HepG2 (cell line): ENCODE results near the gene ZIK1. TPM values are rescaled to one million over a fixed set of nuclear protein-coding genes. Genes with fewer than 3 reads are reported as not detected.
A peak's percentile ranks its signal among the peaks of the same experiment; 100 is the strongest.

Experiments used
- CENPT ChIP-seq: sonication (generic); formaldehyde crosslinking; IDR thresholded peaks from 2 replicates; pipeline ENCODE4 v1.8.0; 2022; ENCODE audit warnings: low read depth, mild to moderate bottlenecking, moderate library complexity, missing genetic modification reagents
- ETV5 ChIP-seq: IDR thresholded peaks from 2 replicates; pipeline ENCODE4 v1.6.1; 2018; ENCODE audit warnings: missing biosample characterization, missing genetic modification reagents, inconsistent platforms, borderline replicate concordance
- FOXA1 ChIP-seq, 2 experiments: fragments of 450-650 bp in 1 of 2; sonication (generic) in 1 of 2; formaldehyde crosslinking in 1 of 2; IDR thresholded peaks; 2 replicates each; pipeline versions ENCODE4 v1.4.0 to v1.6.1; 2016 to 2020; ENCODE audit warnings: missing genetic modification reagents in 1 of 2
- HMGXB3 ChIP-seq: sonication (generic); formaldehyde crosslinking; IDR thresholded peaks from 2 replicates; pipeline ENCODE4 v1.4.0; 2020; ENCODE audit warnings: missing genetic modification reagents, borderline replicate concordance
- HNRNPL ChIP-seq: fragments of 200-400 bp; formaldehyde crosslinking; IDR thresholded peaks from 2 replicates; pipeline ENCODE4 v1.6.1; 2017; ENCODE audit warnings: mild to moderate bottlenecking, low read depth, low read length
- IRF2 ChIP-seq: IDR thresholded peaks from 2 replicates; pipeline ENCODE4 v1.6.1; 2018; ENCODE audit warnings: missing genetic modification reagents, missing compliant biosample characterization
- KDM5B ChIP-seq: sonication (generic); formaldehyde crosslinking; IDR thresholded peaks from 2 replicates; pipeline ENCODE4 v1.4.0; 2020; ENCODE audit warnings: missing genetic modification reagents, mild to moderate bottlenecking, borderline replicate concordance
- NR2F6 ChIP-seq, 2 experiments: IDR thresholded peaks; 2 replicates each; pipeline ENCODE4 v1.6.1; 2016; ENCODE audit warnings: antibody characterized with exemption in 1 of 2, mild to moderate bottlenecking in 1 of 2
- PHF8 ChIP-seq: sonication (generic); formaldehyde crosslinking; IDR thresholded peaks from 2 replicates; pipeline ENCODE4 v1.5.0; 2020; ENCODE audit warnings: missing genetic modification reagents
- ZNF354B ChIP-seq: sonication (generic); formaldehyde crosslinking; IDR thresholded peaks from 2 replicates; pipeline ENCODE4 v1.8.0; 2022; ENCODE audit warnings: mild to moderate bottlenecking, missing genetic modification reagents
- ZNF407 ChIP-seq: sonication (generic); formaldehyde crosslinking; IDR thresholded peaks from one replicate; pipeline ENCODE4 v1.5.1; 2020; ENCODE audit warnings: mild to moderate bottlenecking, missing genetic modification reagents; ENCODE audit errors: not compliant biosample characterization
- ZNF468 ChIP-seq: sonication (generic); formaldehyde crosslinking; IDR thresholded peaks from 2 replicates; pipeline ENCODE4 v1.8.0; 2022; ENCODE audit warnings: mild to moderate bottlenecking, moderate library complexity, missing genetic modification reagents
- ZSCAN9 ChIP-seq: IDR thresholded peaks from 2 replicates; pipeline ENCODE4 v1.6.1; 2016; ENCODE audit warnings: borderline replicate concordance
- polyA plus RNA-seq, 8 experiments: library from polyadenylated mRNA; depleted of rRNA in 3 of 8; stranded (reverse) in 7 of 8; unstranded in 1 of 8; fragments of >200 nt; fragmentation: Illumina TruSeq in 4 of 8; extraction: Trizol in 4 of 8; gene quantifications; 2 replicates each; pipeline versions ENCODE4 v1.2.1 to v1.2.3, GENCODE V29; 2011 to 2016; ENCODE audit warnings: low read depth in 4 of 8, missing spikeins in 1 of 8, mixed read lengths in 1 of 8; ENCODE audit not compliant: insufficient read depth in 1 of 8
- total RNA-seq, 5 experiments: library from RNA; depleted of rRNA; stranded (reverse); fragments of >200 nt; fragmentation: Illumina TruSeq; extraction: Trizol; gene quantifications; 2 replicates each; pipeline ENCODE4 v1.2.3, GENCODE V29; 2016; ENCODE audit warnings: low read depth in 1 of 5
- TF ChIP-seq, protein P1 (sequence below): sonication (generic); formaldehyde crosslinking; IDR thresholded peaks from 2 replicates; pipeline ENCODE4 v1.5.0; 2020; ENCODE audit warnings: missing genetic modification reagents

Gene ZIK1
- total and polyA plus RNA-seq, 2 of the 13 experiments (the other 11 are each of a cell fraction or from before 2014, with no cell fraction given): 2.1 to 7.2 TPM

GRCh38 chr19:57599761-57600383, 15.9 kb downstream of the ZIK1 start, which contains the start of gene ZNF530 (continued):
- TF ChIP-seq ZNF407 (CRISPR knock-in tag): peak; percentile 76
- peak; percentile 45; the same call in 1 of the 2 replicates for TF ChIP-seq HMGXB3
- peak; percentile 52; the same call in 1 of the 2 replicates for TF ChIP-seq KDM5B (CRISPR knock-in tag)
- TF ChIP-seq IRF2: peak; percentile 97
- TF ChIP-seq ETV5 (CRISPR knock-in tag): peak; percentile 75
- TF ChIP-seq FOXA1 (IDR thresholded peaks at IDR 0.05): no peak
- TF ChIP-seq FOXA1 (CRISPR knock-in tag; IDR thresholded peaks at IDR 0.05): no peak; the same call in 1 of the 2 replicates
- no peak for TF ChIP-seq ZSCAN9 (CRISPR knock-in tag)
- peak; percentile 81 for TF ChIP-seq PHF8
- TF ChIP-seq ZNF468: 0 out of 2 replicates have a peak, but pooled peaks have one; percentile 58
- TF ChIP-seq, protein P1, sequence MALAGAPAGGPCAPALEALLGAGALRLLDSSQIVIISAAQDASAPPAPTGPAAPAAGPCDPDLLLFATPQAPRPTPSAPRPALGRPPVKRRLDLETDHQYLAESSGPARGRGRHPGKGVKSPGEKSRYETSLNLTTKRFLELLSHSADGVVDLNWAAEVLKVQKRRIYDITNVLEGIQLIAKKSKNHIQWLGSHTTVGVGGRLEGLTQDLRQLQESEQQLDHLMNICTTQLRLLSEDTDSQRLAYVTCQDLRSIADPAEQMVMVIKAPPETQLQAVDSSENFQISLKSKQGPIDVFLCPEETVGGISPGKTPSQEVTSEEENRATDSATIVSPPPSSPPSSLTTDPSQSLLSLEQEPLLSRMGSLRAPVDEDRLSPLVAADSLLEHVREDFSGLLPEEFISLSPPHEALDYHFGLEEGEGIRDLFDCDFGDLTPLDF (CRISPR knock-in tag): peak; percentile 72; the same call in 1 of the 2 replicates
- no peak for TF ChIP-seq NR2F6 (IDR thresholded peaks at IDR 0.05)
- peak; percentile 37 for TF ChIP-seq NR2F6 (CRISPR knock-in tag; IDR thresholded peaks at IDR 0.05)
- no peak for TF ChIP-seq HNRNPL
- TF ChIP-seq ZNF354B (CRISPR knock-in tag): no peak
- peak; percentile 78; the same call in 1 of the 2 replicates for TF ChIP-seq CENPT (CRISPR knock-in tag)
